ENCODE measurements around the gene HOXD4. TPM values are rescaled to one million over a fixed set of nuclear protein-coding genes. Genes with fewer than 3 reads are reported as not detected.

Gene HOXD4
- total RNA-seq, 1 experiment from 2014 or later = 0.26 TPM

- H3K9me3 ChIP-seq = no peaks in the 10 kb centered on the region
- H3K4me3 ChIP-seq = no peak overlapping the region
- H3K27me3 ChIP-seq = no peaks in the 10 kb centered on the region
- H3K36me3 ChIP-seq = no peaks in the 10 kb centered on the region
- no peak for DNase-seq
Measured at GRCh38 chr2:176146645-176147044, 4.7 kb upstream of the HOXD4 start.

- no peak overlapping the region for H3K4me3 ChIP-seq
- H3K9me3 ChIP-seq = no peaks in the 10 kb centered on the region
- no peak for DNase-seq
- no peaks in the 10 kb centered on the region for H3K27me3 ChIP-seq
- no peaks in the 10 kb centered on the region for H3K36me3 ChIP-seq
Measured at GRCh38 chr2:176147210-176147799, 4.0 kb upstream of the HOXD4 start.

GRCh38 chr2:176147800-176148496 lies 3.4 kb upstream of the HOXD4 start:
- no peak overlapping the region for H3K4me3 ChIP-seq
- no peaks in the 10 kb centered on the region for H3K36me3 ChIP-seq
- DNase-seq = no peak
- H3K9me3 ChIP-seq = no peaks in the 10 kb centered on the region
- no peaks in the 10 kb centered on the region for H3K27me3 ChIP-seq

GRCh38 chr2:176148751-176149421 lies 2.5 kb upstream of the HOXD4 start:
- Histone ChIP-seq H3K4me3 (no peak overlapping the region), H3K9me3 (no peaks in the 10 kb centered on the region), H3K36me3 (no peaks in the 10 kb centered on the region), H3K27me3 (no peaks in the 10 kb centered on the region)
- no peak for DNase-seq

GRCh38 chr2:176149481-176149938 lies 1.8 kb upstream of the HOXD4 start:
- no peak for DNase-seq
- Histone ChIP-seq H3K36me3 (no peaks in the 10 kb centered on the region), H3K4me3 (no peak overlapping the region), H3K27me3 (no peaks in the 10 kb centered on the region), H3K9me3 (no peaks in the 10 kb centered on the region)

- Histone ChIP-seq H3K4me3 (no peak overlapping the region), H3K27me3 (no peaks in the 10 kb centered on the region)
- DNase-seq = no peak
Measured at GRCh38 chr2:176149939-176150583, 1.3 kb upstream of the HOXD4 start.

GRCh38 chr2:176150584-176151441 lies 537 bp upstream of the HOXD4 start:
- Histone ChIP-seq H3K36me3 (no peaks in the 10 kb centered on the region), H3K27me3 (no peaks in the 10 kb centered on the region), H3K9me3 (no peaks in the 10 kb centered on the region; the same call in 1 of the 2 replicates), H3K4me3 (no peak overlapping the region)
- DNase-seq = no peak

More at GRCh38 chr2:176149939-176150583, 1.3 kb upstream of the HOXD4 start:
- H3K36me3 ChIP-seq = no peaks in the 10 kb centered on the region
- no peaks in the 10 kb centered on the region; the same call in 1 of the 2 replicates for H3K9me3 ChIP-seq

GRCh38 chr2:176152350-176153181 lies 1.2 kb downstream of the HOXD4 start:
- DNase-seq = no peak
- Histone ChIP-seq H3K27me3 (no peaks in the 10 kb centered on the region), H3K4me3 (no peak overlapping the region), H3K36me3 (no peaks in the 10 kb centered on the region), H3K9me3 (no peaks in the 10 kb centered on the region; the same call in 1 of the 2 replicates)

GRCh38 chr2:176154576-176155252 lies 3.4 kb downstream of the HOXD4 start:
- H3K27me3 ChIP-seq = no peaks in the 10 kb centered on the region
- H3K4me3 ChIP-seq = no peak overlapping the region
- H3K36me3 ChIP-seq = no peaks in the 10 kb centered on the region
- no peak for DNase-seq
- H3K9me3 ChIP-seq = no peaks in the 10 kb centered on the region; the same call in 1 of the 2 replicates

- Histone ChIP-seq H3K4me3 (no peak overlapping the region), H3K27me3 (no peaks in the 10 kb centered on the region), H3K9me3 (no peaks in the 10 kb centered on the region; the same call in 1 of the 2 replicates), H3K36me3 (no peaks in the 10 kb centered on the region)
- DNase-seq = no peak
Measured at GRCh38 chr2:176155356-176156044, 4.2 kb downstream of the HOXD4 start.

GRCh38 chr2:176156301-176156806 lies 5.0 kb downstream of the HOXD4 start:
- no peak for DNase-seq
- Histone ChIP-seq H3K27me3 (no peaks in the 10 kb centered on the region), H3K9me3 (no peaks in the 10 kb centered on the region; the same call in 1 of the 2 replicates), H3K36me3 (no peaks in the 10 kb centered on the region), H3K4me3 (no peak overlapping the region)

- H3K36me3 ChIP-seq = no peaks in the 10 kb centered on the region
- DNase-seq = no peak
- H3K4me3 ChIP-seq = no peak within 1 kb of the TSS
- H3K27me3 ChIP-seq = no peaks in the 10 kb centered on the region
- H3K9me3 ChIP-seq = no peaks in the 10 kb centered on the region; the same call in 1 of the 2 replicates
Measured at GRCh38 chr2:176156807-176157498, 5.6 kb downstream of the HOXD4 start, which contains the start of gene HOXD3. Gene HOXD3, plus strand, starts transcription at chr2:176157307. Its CDS starts 11,808 bp downstream, at chr2:176169115.

GRCh38 chr2:176157499-176158185 lies 6.3 kb downstream of the HOXD4 start:
- Histone ChIP-seq H3K27me3 (no peaks in the 10 kb centered on the region), H3K36me3 (no peaks in the 10 kb centered on the region), H3K9me3 (no peaks in the 10 kb centered on the region; the same call in 1 of the 2 replicates), H3K4me3 (no peak overlapping the region)
- DNase-seq = no peak

All from MG63 (cell line).